Fibroblast of skin of scalp (primary cell): ENCODE measurements around the gene KLF9. TPM values are rescaled to one million over a fixed set of nuclear protein-coding genes. Genes with fewer than 3 reads are reported as not detected.

Experiments
- DNase-seq: peaks from one replicate; pipeline ENCODE4 v3.0.0-alpha.2; 2013
- polyA plus RNA-seq, 2 experiments: library from polyadenylated mRNA; unstranded; fragments of 120-200 nt; gene quantifications; one replicate each; pipeline ENCODE4 v1.2.1, GENCODE V29; 2013; ENCODE audit not compliant: insufficient read length in 2 of 2

Gene KLF9
- polyA plus RNA-seq (2013, experiment 1 of 2; ENCODE audit: insufficient read length): 13.6 TPM
- polyA plus RNA-seq (2013, experiment 2 of 2; ENCODE audit: insufficient read length): 15.1 TPM

DNA sequence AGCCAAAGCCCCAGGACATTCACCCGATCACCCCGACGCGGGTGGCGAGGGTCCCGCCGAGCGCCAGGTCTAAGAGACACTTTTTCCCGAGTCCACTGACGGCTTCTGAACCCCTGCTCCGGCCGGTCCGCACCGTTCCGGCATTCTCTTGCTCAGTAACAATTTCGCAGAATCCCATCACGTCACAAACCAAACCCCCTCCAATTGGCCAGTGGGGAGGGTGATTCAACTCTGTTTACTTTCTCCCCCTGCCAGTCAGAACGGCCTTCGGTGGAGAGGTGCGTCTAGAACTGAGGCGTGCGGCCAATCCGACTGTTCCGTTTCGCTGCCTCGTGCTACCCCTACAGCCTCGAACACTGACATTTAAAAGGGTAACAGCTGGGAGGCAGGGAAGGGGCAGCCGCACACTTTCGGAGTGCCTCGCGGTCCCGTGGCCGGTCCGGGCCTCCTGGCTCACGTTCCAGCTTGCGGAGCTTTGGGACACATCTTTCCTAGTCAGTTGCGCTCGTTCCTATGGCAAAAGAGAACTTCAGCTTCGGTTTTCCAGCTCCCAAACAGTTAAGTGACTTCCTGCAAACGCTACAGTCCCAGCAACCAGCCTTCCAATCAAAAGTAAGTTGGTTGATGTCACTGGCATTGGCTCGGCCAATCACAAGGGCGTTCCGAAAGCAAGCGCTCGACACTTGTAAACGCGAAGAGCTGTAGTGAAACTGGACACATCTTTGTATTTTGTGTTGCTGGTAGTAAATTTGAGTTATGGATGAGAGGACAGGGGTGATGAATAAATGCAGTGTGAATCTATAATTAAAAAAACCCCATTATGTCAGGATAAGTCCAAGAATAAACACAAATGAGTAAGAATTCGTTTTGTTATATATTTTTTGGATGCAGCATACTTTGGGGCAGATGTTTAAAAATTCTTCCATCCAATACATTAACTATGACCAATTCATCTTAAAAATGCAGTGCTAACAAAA, at the start of gene KLF9:
Gene KLF9, minus strand, starts transcription at position 859 of the 977 bp plus-strand sequence. CDS start 1,294 bp downstream, outside the sequence.
- DNase-seq: peak; percentile 95

DNA sequence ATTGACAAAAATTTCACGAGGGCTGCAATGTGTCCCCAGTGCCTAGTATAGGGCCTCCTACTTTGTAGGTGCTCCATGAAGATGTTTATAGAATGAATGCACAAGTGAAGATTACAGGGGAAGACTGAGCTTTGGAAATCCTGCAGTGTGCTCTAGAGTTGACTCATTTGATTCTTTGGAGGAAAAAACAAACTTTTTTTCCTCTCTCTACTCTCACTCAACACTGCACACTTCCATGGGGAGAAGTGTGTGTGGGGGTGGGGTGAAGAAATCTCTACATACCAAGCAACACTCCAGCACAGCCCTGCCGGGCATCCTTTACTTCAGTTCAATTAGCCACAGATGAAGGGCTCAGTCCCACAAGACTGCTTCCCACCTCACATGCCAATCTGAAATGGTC, 49.4 kb upstream of the KLF9 start:
- no peak for DNase-seq

DNA sequence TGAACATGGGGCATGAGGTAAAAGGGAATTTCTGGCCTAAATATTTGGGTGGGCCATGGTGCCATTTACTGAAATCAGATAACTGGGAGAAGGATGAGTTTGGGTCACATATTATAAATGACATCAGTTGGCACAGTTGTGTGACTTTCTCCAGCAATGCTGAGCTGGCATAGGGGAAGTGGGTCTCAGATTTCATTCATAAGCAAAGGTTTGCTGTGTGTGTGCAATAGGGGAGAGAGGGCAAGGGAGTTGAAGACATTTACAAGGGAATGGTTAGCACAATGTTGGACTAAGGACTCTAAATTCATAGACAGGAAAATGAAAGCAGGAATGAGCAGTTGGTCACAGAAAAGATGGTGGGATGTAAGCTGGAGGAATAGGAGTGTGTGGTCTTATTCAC, 47.8 kb upstream of the KLF9 start:
- DNase-seq: no peak

- DNase-seq: no peak
Measured at GRCh38 chr9:70457235-70457634, 42.8 kb upstream of the KLF9 start.

GRCh38 chr9:70455993-70456704, 41.7 kb upstream of the KLF9 start:
- no peak for DNase-seq

DNA sequence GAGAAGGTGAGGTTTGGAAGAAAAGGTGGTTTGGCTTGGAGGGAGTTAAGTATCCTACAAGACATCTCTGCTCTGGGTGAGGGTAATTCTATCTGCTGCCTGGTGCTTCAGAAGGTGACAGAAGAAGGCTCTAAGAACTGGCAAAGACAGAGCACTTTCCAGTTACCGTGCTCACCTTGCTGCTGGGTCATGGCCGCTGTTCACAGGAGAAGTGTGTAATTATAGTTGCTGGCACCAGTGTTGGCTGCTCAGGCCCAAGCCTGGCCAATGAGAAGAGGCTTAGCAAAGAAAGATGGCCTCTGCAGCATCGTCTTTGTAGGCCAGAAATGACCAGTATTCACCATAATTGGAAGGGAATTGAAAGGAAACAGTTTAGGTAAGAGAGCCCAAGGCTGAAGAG, 37.9 kb upstream of the KLF9 start:
- DNase-seq: no peak

- DNase-seq: no peak
Measured at GRCh38 chr9:70451765-70452164, 37.3 kb upstream of the KLF9 start.

- DNase-seq: no peak
Measured at GRCh38 chr9:70450738-70451137, 36.3 kb upstream of the KLF9 start.

DNA sequence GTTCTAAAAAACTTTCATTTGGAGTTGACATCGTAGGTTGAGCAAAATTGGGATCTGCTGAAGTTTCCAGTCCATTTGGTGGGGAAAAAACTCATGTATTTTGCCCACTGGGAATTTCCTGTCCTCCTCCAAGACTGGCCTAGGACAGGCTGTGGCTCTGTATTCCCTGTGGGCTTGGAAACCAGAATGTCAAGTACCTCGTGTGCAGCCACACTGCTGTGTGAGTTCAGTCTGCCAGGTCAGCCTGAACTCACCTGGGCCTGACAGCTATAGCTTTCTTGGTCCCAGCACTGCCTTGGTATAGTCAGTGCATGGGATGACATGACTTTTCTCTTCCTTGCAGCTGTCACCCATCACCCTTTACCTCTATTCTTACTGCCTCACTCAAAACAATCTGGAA, 35.0 kb upstream of the KLF9 start:
- DNase-seq: no peak

GRCh38 chr9:70448919-70449318, 34.5 kb upstream of the KLF9 start:
- no peak for DNase-seq

- peak; percentile 14 for DNase-seq
Measured at GRCh38 chr9:70444904-70445303, 30.4 kb upstream of the KLF9 start.

- no peak for DNase-seq
Measured at GRCh38 chr9:70442328-70442848, 27.9 kb upstream of the KLF9 start.

GRCh38 chr9:70441622-70442021, 27.2 kb upstream of the KLF9 start:
- DNase-seq: no peak

GRCh38 chr9:70439991-70440706, 25.7 kb upstream of the KLF9 start:
- no peak for DNase-seq

- peak; percentile 25 for DNase-seq
Measured at GRCh38 chr9:70438341-70438928, 24.0 kb upstream of the KLF9 start.

- DNase-seq: peak; percentile 92
Measured at GRCh38 chr9:70435948-70436347, 21.5 kb upstream of the KLF9 start.

GRCh38 chr9:70429899-70430298, 15.4 kb upstream of the KLF9 start:
- DNase-seq: no peak

DNA sequence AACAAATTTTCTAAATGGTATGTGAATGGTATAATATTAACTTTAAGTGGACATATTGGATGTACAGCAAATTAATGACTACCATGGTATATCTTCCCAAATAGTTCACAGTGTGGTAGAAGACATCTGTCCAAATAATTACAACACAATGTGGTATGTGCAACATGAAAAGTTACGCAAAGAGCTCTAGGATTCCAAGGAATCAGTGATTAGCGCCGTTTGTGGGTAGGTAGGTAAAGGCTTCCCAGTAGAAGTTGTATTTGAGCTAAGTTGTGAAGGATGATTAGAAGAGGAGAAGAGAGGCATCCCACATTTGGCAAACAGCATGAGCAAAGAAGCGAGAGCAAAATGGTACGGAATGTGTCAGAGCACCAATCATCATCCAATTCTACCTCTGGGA, 14.3 kb upstream of the KLF9 start:
- DNase-seq: peak; percentile 22

GRCh38 chr9:70427161-70427945, 12.9 kb upstream of the KLF9 start:
- DNase-seq: peak; percentile 32

DNA sequence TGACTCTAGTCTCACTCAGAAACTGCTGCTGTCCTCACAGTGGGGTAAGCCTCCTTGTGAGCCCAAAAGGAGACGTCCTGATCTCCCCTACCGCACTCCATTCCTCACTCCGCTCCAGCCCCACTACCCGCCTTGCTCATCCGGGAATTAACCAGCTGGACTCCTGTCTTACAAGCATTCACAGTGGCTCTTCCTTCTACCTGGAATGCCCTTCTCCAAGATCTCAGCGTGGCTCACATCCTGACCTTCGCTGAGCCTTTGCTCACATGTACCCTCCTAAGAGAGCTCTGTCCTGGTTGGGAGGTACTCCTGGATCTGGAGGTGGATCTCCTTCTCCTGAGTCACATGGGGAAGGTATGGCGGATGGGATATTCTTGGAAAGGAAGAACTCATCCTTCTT, 10.7 kb upstream of the KLF9 start:
- DNase-seq: no peak

DNA sequence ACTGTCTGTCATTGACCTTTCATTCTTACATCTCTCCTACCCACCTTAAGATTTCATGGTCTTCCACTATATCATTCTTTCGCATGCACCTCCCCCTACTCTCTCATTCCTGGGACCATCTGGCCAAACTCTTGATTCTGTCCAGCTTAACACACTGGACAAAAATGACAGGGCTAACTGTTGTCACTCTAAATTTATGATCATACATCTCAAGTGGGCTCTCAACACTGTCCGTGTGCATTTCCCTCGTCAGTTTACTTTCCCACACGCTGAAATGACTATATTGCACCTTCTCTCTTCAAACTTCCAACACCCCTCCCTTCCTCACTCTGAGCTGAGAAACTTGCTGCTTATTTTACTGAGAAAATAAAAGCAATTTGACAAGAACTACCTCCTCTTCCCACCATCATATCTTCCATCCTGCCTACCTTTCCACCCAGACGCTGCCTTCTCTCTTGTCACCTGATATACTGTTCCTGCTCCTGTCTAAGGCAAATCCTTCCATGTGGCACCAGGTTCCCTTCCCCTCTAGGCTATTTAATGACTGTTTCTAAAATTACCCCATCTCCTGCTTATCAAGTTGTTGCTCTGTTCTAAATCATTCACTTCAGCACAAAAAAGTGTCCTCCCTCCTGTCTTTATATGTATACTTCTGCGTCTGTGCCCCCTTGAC, 8.1 kb upstream of the KLF9 start:
- no peak for DNase-seq
